Spleen (tissue), 13 donors: ENCODE measurements around the gene GSPT2. TPM values are rescaled to one million over a fixed set of nuclear protein-coding genes. Genes with fewer than 3 reads are reported as not detected.
"Not testable (repeated sequence)": the region's sequence is repeated elsewhere in the genome, so short reads cannot be mapped to it uniquely, and the experiment has no call there.

Source experiments
- DNase-seq: peaks from one replicate; pipeline ENCODE4 v3.0.0-alpha.2; 2020
- H3K27ac ChIP-seq, 8 donors: fragments of 200-600 bp; sonication (generic) in 7 of 8; 1 replicate in 4 of 8; 2 replicates in 4 of 8; pipeline versions ENCODE4 v1.5.0 to v1.8.0; 2016 to 2021; ENCODE audit warnings: inconsistent platforms in 4 of 8, mild to moderate bottlenecking in 4 of 8, moderate library complexity in 1 of 8
- H3K27me3 ChIP-seq, 7 donors: fragments of 200-600 bp; sonication (generic) in 6 of 7; replicated peaks in 1 of 7; 1 replicate in 4 of 7; 2 replicates in 3 of 7; pipeline versions ENCODE4 v1.5.0 to v1.8.0; 2016 to 2021; ENCODE audit warnings: inconsistent platforms in 3 of 7, mild to moderate bottlenecking in 1 of 7
- H3K36me3 ChIP-seq, 6 donors: fragments of 200-600 bp; sonication (generic) in 5 of 6; 1 replicate in 4 of 6; 2 replicates in 2 of 6; pipeline versions ENCODE4 v1.5.0 to v1.8.0; 2016 to 2021; ENCODE audit warnings: inconsistent platforms in 2 of 6
- H3K4me1 ChIP-seq, 6 donors: fragments of 200-600 bp; sonication (generic) in 5 of 6; 1 replicate in 3 of 6; 2 replicates in 3 of 6; pipeline versions ENCODE4 v1.5.0 to v1.8.0; 2016 to 2021; ENCODE audit warnings: inconsistent platforms in 3 of 6
- H3K4me3 ChIP-seq, 8 donors: fragments of 200-600 bp; sonication (generic) in 7 of 8; 1 replicate in 4 of 8; 2 replicates in 4 of 8; pipeline versions ENCODE4 v1.5.0 to v1.8.0; 2016 to 2021; ENCODE audit warnings: inconsistent platforms in 4 of 8, mild to moderate bottlenecking in 4 of 8, moderate library complexity in 2 of 8
- H3K9me3 ChIP-seq, 8 donors: fragments of 200-600 bp; sonication (generic) in 7 of 8; 1 replicate in 4 of 8; 2 replicates in 4 of 8; pipeline versions ENCODE4 v1.5.0 to v1.8.0; 2016 to 2021; ENCODE audit warnings: inconsistent platforms in 4 of 8
- CTCF ChIP-seq, 11 experiments: fragments of 200-600 bp in 7 of 11; fragments of 450-650 bp in 4 of 11; sonication (generic) in 4 of 11; IDR thresholded peaks in 8 of 11; conservative IDR thresholded peaks in 3 of 11; 1 replicate in 7 of 11; 2 replicates in 4 of 11; pipeline versions ENCODE4 v1.4.0 to v1.8.0; 2016 to 2021; ENCODE audit warnings: antibody characterized with exemption in 11 of 11, inconsistent platforms in 4 of 11, mild to moderate bottlenecking in 1 of 11
- POLR2A ChIP-seq, 3 donors: fragments of 450-650 bp; IDR thresholded peaks; one replicate each; pipeline ENCODE4 v1.5.1; 2017; ENCODE audit warnings: antibody characterized with exemption in 3 of 3, mild to moderate bottlenecking in 1 of 3
- POLR2AphosphoS5 ChIP-seq, 3 donors: sonication (generic); formaldehyde crosslinking; IDR thresholded peaks; one replicate each; pipeline ENCODE4 v1.5.1; 2017; ENCODE audit warnings: antibody characterized with exemption in 3 of 3
- WGBS, 5 donors: extraction: QIAGEN DNeasy Blood & Tissue Kit in 3 of 5; methylation state at CpG; one replicate each; pipeline versions ENCODE4 v1.1.5 to v1.1.7; 2013 to 2018; 5-methylcytosine and 5-hydroxymethylcytosine counted together
- intact Hi-C: fragments of 100-400 bp; cut with DNase I; formaldehyde crosslinking; loops from one replicate; pipeline ENCODE4 v1.15.0; 2023; ENCODE audit warnings: low total_unique reads
- long read RNA-seq, 2 donors: transcript quantifications; one replicate each; lab custom pipeline, GENCODE V29; 2026
- polyA plus RNA-seq, 3 donors: library from polyadenylated mRNA; stranded (reverse); fragments of 200-250 nt; gene quantifications; one replicate each; pipeline ENCODE4 v1.2.1, GENCODE V29; 2013
- total RNA-seq, 7 donors: library from RNA; depleted of rRNA in 3 of 7; stranded (reverse); fragments of >200 nt in 3 of 7; fragmentation: NEBNext Ultra II Directional in 4 of 7; extraction: Animal tissue kit (Norgen Biotek cat#: 25700) in 4 of 7; gene quantifications; one replicate each; pipeline versions ENCODE4 v1.1.0 to v1.2.1, GENCODE V29; 2016 to 2021
- donor health status: healthy with polysubstance abuse.
- donor health status: DM: no; HTN: no; CAD: no; lungs with moderate emphysema.
- donor health status: DM: no; HTN: no; CAD: no.
- donor health status: Bipolar disorder and iron deficiency.
- donor health status: healthy.
- donor health status: DM: no; HTN: no; CAD: no.
- donor health status: DM: yes; HTN: yes; CAD: no.

The GSPT2 gene
- total RNA-seq = 10 to 100 TPM in 1 of 7 donors, 1 to 10 TPM in 6; 5.9 to 10.8 (median 7.3) TPM
- 1 to 10 TPM; 7.3 to 9.6 (median 9.0) TPM for polyA plus RNA-seq
- long read RNA-seq, donor 1, transcript GSPT2-201 (1 exons, 2,802 nt) = major isoform, 20 of 20 reads
- long read RNA-seq, donor 1, partial matches to known transcripts = 0 of 20 reads
- long read RNA-seq, donor 1, other reads (novel, unspliced or antisense) = 0 of 20 reads
- long read RNA-seq, donor 2, transcript GSPT2-201 (1 exons, 2,802 nt) = major isoform, 17 of 17 reads
- long read RNA-seq, donor 2, partial matches to known transcripts = 0 of 17 reads
- long read RNA-seq, donor 2, other reads (novel, unspliced or antisense) = 0 of 17 reads

GRCh38 chrX:51743179-51743957 lies at the start of gene GSPT2:
GSPT2 (plus strand) TSS chrX:51743442; CDS start chrX:51743627, 185 bp downstream.
- intact Hi-C loops = no loop called here
- 0 to 33% (median 1%) methylated on average over 14 to 63 of the region's 63 CpGs for WGBS, 5 donors

GRCh38 chrX:51694254-51694653 lies 49.0 kb upstream of the GSPT2 start:
- DNase-seq = peak; percentile 11

More at GRCh38 chrX:51743179-51743957, at the start of gene GSPT2:
- peak within 1 kb of the TSS in 6 of 8 donors; percentile 43 to 80 (median 70) for H3K27ac ChIP-seq
- H3K36me3 ChIP-seq = peaks cover 0 to 19% (median 0%) of the 10 kb centered on the region in 6 donors
- TF ChIP-seq CTCF (IDR thresholded peaks at IDR 0.05 in 8 of 11, conservative IDR thresholded peaks at IDR 0.05 in 3 of 11) (no peak), POLR2AphosphoS5 (IDR thresholded peaks at IDR 0.05) (peak; percentile 55 to 77 (median 76))
- no peaks in the 10 kb centered on the region for H3K4me1 ChIP-seq
- peaks cover 0 to 11% (median 0%) of the 10 kb centered on the region in 7 donors for H3K27me3 ChIP-seq
- peaks cover 0 to 42% (median 37%) of the 10 kb centered on the region in 8 donors for H3K9me3 ChIP-seq
- peak; percentile 87 for DNase-seq
- peak within 1 kb of the TSS; percentile 16 to 72 (median 45) for H3K4me3 ChIP-seq

GRCh38 chrX:51697397-51697796 lies 45.8 kb upstream of the GSPT2 start:
- Histone ChIP-seq H3K9me3 (no peaks in the 10 kb centered on the region), H3K27me3 (peaks cover 0 to 31% (median 0%) of the 10 kb centered on the region in 7 donors), H3K27ac (no peak overlapping the region), H3K36me3 (no peaks in the 10 kb centered on the region), H3K4me1 (no peaks in the 10 kb centered on the region), H3K4me3 (no peak overlapping the region)
- peak; percentile 15 for DNase-seq
- TF ChIP-seq POLR2A (IDR thresholded peaks at IDR 0.05) (no peak), POLR2AphosphoS5 (IDR thresholded peaks at IDR 0.05) (no peak), CTCF (IDR thresholded peaks at IDR 0.05 in 8 of 11, conservative IDR thresholded peaks at IDR 0.05 in 3 of 11) (no peak)
- 84 to 92% (median 90%) methylated on average over 4 to 8 of the region's 8 CpGs for WGBS, 5 donors
- intact Hi-C loops = no loop called here

More at GRCh38 chrX:51694254-51694653, 49.0 kb upstream of the GSPT2 start:
- no peaks in the 10 kb centered on the region for H3K9me3 ChIP-seq
- peaks cover 0 to 24% (median 0%) of the 10 kb centered on the region in 7 donors for H3K27me3 ChIP-seq
- H3K27ac ChIP-seq = no peak overlapping the region
- TF ChIP-seq POLR2A (IDR thresholded peaks at IDR 0.05) (no peak), CTCF (IDR thresholded peaks at IDR 0.05 in 8 of 11, conservative IDR thresholded peaks at IDR 0.05 in 3 of 11) (no peak), POLR2AphosphoS5 (IDR thresholded peaks at IDR 0.05) (no peak)
- H3K36me3 ChIP-seq = no peaks in the 10 kb centered on the region
- 66 to 88% (median 77%) methylated on average over 5 to 6 of the region's 6 CpGs for WGBS, 5 donors
- no peak overlapping the region for H3K4me3 ChIP-seq
- intact Hi-C loops = no loop called here
- no peaks in the 10 kb centered on the region for H3K4me1 ChIP-seq

- DNase-seq, H3K4me3 ChIP-seq, H3K27me3 ChIP-seq, H3K9me3 ChIP-seq, H3K36me3 ChIP-seq, H3K4me1 ChIP-seq, intact Hi-C loops, H3K27ac ChIP-seq: not testable (repeated sequence)
- no CpG with 5 or more reads among the region's 87 CpGs for WGBS, 5 donors
Measured at GRCh38 chrX:51710277-51711164, 32.7 kb upstream of the GSPT2 start, which contains the start of gene CENPVL1. CENPVL1 (plus strand) TSS chrX:51710512; CDS start chrX:51710512, 0 bp downstream.

- H3K27me3 ChIP-seq, H3K36me3 ChIP-seq, intact Hi-C loops, H3K9me3 ChIP-seq, H3K27ac ChIP-seq, H3K4me3 ChIP-seq, H3K4me1 ChIP-seq, DNase-seq: not testable (repeated sequence)
- no CpG with 5 or more reads among the region's 18 CpGs for WGBS, 5 donors
Measured at GRCh38 chrX:51712943-51713647, 30.1 kb upstream of the GSPT2 start.
